ENCODE measurements around the gene UNC93A.
"Not testable (repeated sequence)": the region's sequence is repeated elsewhere in the genome, so short reads cannot be mapped to it uniquely, and the experiment has no call there.

The UNC93A gene

GRCh38 chr6:167293590-167294091, 2.5 kb downstream of the UNC93A start:
- DNase-seq (ENCODE audit: low spot score): no peak

GRCh38 chr6:167294241-167294640, 3.1 kb downstream of the UNC93A start:
- DNase-seq (ENCODE audit: low spot score): no peak

GRCh38 chr6:167294651-167295494, 3.8 kb downstream of the UNC93A start:
- DNase-seq (ENCODE audit: low spot score): no peak

- DNase-seq (ENCODE audit: low spot score): no peak
Observed at GRCh38 chr6:167295495-167296292, 4.6 kb downstream of the UNC93A start.

DNA sequence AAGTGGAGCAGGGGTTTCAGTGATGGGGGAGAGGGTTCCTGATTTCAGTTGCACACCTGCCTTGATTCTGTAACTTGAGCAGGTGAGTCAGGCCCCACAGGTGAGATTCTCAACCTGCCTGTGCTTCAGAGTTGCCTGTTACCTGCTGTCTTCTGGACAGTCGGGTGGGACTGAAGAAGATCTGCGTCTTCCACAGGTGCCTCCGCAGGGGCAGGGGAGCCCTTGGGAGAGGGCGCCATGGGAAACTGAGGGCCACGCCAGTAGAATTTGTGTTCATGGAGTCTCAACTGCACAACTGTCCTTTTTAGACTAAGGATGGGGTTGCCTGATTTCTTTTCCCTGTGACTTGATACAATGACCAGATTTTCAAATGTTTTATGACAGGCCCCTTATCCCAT, 5.2 kb downstream of the UNC93A start:
- no peak for DNase-seq (ENCODE audit: low spot score)

DNA sequence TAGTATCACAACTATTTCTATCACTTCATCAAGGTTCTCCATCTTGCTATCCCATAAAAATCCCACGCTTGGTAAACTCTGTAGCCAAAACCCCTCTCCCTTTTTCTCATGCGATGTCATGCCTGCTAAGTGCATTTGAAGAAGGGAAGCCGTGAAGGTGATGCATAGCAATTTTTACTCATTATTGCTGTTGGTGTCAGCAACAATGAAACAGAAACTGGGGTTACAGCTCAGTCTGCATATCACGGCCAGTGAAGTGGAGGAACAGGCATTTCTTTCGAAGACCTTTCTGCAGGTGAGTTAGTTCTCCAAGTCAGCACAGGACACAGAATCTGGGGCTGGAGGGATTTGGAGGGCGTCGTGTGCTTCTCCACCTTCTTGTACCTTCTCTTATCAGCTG, 5.8 kb downstream of the UNC93A start:
- DNase-seq (ENCODE audit: low spot score): no peak

- DNase-seq (ENCODE audit: low spot score): no peak
Observed at GRCh38 chr6:167298127-167298526, 7.0 kb downstream of the UNC93A start.

DNA sequence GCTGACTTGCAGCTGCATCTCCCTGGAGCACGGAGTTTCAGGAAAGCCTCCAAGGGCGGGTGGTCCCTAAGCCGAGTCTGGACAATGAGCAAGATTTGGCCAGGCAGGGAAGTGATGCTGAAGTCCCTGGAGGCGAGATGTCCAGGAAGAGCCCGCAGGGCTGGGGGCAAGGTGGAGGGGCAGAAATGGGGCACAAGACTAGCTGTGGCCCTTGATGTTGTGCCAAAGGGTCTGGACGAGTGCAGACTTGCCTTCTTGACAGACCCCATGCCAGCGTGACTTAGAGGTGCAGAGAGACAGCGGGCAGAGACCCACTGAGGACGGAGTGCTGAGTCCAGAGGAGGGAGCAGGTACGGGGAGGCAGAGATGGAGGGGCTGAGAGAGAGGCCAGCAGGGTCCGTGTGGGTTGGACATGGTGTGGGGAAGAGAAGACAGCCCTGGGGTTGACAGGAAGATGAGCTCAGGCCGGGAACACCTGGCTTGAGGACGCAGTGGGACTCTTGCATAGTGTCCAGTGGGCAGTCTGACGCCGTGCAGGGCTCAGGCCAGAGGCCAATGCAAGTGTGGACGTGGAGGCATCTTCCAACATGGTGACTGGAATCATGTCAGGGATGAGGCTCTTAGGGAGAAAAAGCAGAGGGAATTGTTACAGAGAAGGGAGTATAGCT, 8.7 kb downstream of the UNC93A start:
- no peak for DNase-seq (ENCODE audit: low spot score)

DNA sequence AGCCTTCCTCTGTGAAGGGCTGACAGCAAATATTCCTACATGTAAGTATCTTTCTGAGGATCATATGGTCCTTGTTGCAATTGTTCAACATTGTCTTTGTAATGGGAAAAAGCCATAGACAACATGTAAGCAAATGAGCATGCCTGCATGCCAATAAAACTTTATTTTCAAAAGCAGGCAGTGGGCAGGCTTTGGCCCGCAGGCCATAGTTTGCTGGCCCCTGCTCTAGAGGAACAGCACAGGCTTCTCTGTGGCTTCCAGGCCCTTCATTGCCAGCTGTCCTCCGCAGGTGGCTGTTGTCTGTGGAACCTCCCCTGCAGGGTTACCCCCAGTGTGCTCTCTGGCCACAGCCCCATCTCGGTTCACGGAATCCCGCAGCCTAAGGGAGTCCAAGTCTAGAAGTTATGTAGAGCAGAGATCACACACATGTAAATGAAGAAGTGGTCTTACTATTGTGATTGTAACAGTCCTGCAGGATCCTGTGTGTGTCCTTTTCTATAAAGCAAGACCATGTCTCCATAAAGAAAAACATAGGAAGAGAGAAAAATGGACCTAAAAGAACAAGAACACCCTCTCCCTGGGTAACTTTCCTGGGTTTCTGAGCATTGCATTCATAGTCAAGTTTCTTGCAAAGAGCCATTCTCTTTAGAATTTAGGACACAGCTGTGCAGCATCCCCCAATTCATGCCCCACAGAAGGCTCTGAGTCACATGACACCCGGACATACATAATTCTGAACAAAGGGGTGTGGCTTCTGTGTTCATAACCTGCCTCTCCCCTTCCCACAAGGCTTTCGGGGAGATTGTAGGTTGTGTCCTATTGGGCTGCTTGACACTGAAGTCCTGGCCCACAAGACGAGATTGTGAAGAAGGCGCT, 10.0 kb downstream of the UNC93A start:
- DNase-seq (ENCODE audit: low spot score): no peak

- no peak for DNase-seq (ENCODE audit: low spot score)
Observed at GRCh38 chr6:167302074-167302473, 11.0 kb downstream of the UNC93A start.

DNA sequence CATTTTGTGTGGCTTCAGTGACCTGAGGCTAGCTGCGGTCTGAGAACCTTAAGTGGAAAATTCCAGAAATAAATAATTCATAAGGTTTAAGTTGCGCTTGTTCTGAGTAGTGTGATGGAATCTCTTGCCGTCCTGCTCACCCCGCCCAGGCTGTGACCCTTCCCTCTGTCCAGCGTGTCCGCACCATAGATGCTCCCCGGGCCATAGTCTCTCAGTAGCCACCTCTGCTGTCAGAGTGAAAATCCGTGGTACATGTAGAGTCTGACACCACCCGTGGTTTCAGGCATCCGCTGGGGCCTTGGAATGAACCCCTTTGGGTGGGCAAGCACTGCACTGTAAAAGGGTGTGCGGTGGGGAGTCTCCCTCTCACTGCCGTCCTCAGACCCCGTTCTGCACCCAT, 11.7 kb downstream of the UNC93A start:
- DNase-seq (ENCODE audit: low spot score): no peak

DNA sequence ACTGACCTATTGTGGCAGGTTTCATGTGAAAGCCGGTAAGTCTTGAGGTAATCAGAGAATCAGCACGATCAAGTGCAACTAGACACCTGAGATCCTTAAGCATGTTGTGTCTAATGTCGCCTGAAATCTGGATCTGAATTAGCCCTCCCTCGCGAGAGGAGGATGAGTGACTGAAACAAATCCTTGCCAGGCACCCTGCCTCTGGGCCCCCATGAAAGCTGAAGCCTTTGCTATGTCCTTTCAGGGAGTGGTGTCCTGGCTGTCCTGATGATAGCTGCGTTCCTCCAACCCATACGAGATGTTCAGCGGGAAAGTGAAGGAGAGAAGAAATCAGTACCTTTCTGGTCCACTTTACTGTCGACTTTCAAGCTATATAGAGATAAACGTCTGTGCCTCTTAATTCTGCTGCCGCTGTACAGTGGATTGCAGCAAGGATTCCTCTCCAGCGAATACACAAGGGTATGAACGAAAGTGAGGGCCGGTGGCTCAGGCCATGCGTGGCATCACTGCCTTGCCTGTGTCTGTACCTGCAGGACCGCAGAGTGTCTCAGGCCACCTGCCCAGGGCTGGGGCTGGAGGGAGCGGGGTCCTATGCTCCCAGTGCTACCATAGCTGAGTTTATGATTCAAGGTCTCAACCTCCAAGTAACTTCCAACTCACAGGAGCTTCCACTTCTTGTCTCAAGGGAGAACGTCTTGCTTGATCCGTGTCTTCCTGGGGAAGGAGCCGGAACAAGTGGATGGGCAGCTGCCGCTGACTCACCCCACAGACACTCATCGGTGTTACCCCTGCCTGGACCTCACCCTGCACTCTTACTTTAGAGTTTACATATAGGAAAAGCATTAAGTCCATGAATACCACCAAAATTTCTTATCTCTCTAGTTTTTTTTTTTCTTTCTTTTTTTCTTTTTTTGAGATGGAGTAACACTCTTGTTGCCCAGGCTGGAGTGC, 12.8 kb downstream of the UNC93A start:
- DNase-seq (ENCODE audit: low spot score): no peak

GRCh38 chr6:167304912-167305311, 13.8 kb downstream of the UNC93A start:
- no peak for DNase-seq (ENCODE audit: low spot score)

GRCh38 chr6:167305796-167306195, 14.7 kb downstream of the UNC93A start:
- no peak for DNase-seq (ENCODE audit: low spot score)

DNA sequence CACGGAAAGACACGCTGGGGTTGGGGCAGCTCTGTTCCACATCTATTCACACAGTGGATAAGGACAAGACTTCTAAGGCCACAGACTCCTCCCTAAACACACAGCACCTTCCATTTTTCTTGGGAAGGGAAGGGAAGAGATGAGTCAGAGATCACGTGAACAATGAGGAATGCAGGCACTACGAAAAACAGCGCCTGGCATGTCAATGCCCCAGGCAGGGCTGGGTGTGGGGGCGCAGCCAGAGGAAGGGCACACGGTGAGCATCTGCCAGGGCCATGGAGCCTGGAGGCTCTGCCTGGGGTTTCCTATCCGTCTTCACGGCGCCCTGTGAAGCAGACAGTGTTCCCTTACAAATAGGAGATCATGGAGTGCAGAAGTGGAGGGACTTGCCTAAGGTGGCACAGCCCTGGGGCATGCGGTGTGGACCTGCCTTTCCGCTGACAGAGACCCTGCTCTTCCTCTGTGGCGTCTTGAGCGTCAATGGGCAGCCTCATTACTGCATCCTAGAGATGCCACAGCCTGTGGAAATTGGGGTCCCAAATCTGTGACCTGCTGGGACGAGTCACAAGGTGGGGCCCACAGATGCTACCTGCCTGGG, 15.4 kb downstream of the UNC93A start:
- DNase-seq (ENCODE audit: low spot score): no peak

DNA sequence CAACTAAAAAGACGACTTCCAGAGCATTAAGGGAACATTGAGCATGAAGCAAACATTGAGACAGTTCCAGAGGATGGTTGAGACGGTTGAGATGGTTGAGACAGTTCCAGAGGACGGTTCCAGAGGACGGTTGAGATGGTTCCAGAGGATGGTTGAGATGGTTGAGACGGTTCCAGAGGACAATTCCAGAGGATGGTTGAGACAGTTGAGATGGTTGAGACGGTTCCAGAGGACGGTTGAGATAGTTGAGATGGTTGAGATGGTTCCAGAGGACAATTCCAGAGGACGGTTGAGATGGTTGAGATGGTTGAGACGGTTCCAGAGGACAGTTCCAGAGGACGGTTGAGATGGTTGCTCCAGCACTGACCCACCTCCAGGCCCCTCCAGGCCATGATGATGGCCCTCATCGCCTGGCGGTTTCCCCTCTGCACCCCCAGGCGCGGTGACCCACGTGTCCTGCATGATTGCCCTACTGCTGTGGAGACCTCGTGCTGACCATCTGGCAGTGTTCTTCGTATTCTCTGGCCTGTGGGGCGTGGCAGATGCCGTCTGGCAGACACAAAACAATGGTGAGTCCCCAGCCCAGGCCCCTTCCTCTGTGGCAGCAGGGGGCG, 16.3 kb downstream of the UNC93A start:
- no peak for DNase-seq (ENCODE audit: low spot score)

GRCh38 chr6:167308207-167308606, 17.1 kb downstream of the UNC93A start:
- no peak for DNase-seq (ENCODE audit: low spot score)

- DNase-seq (ENCODE audit: low spot score): not testable (repeated sequence)
Observed at GRCh38 chr6:167309355-167310192, 18.5 kb downstream of the UNC93A start.

DNA sequence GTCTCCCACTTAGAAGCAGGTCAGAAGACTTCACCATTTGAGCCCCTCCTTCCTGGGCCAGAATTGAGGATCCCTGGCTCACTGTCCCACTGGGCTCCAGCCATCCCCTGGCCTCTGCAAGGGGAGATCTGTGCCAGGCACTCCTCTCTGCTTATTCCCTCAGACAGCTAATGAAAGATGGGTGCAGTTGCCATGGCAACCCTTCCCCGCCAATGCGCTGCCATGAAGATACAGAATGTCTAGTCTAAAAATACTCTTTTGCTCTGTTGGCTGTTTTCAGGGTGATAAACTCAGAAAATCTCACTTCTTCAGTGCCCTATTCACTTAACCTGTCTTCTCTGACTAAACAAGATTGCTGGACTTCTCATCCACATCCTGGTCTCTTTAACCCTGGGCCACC, 20.2 kb downstream of the UNC93A start:
- DNase-seq (ENCODE audit: low spot score): peak; percentile 77

All from Ammon's horn (tissue), 1 donor.